ENCODE results near the gene SGK1.
"Not testable (repeated sequence)": the region's sequence is repeated elsewhere in the genome, so short reads cannot be mapped to it uniquely, and the experiment has no call there.

Gene SGK1

GRCh38 chr6:134346932-134347545, 29.1 kb upstream of the SGK1 start:
- H3K4me1 ChIP-seq (ENCODE audit: control insufficient read depth, insufficient read depth, low read length), result peaks cover 27% of the 10 kb centered on the region
- no peak overlapping the region for H3K4me3 ChIP-seq (ENCODE audit: low read length)
- no peak overlapping the region for H3K9ac ChIP-seq (ENCODE audit: low read depth, low read length)
- H3K4me2 ChIP-seq (ENCODE audit: low read length), result peak overlapping the region; percentile 83
- H3K36me3 ChIP-seq (ENCODE audit: insufficient read depth, low read length), result no peaks in the 10 kb centered on the region
- no peaks in the 10 kb centered on the region for H3K27me3 ChIP-seq (ENCODE audit: control insufficient read depth, insufficient read depth, low read length)
- H3K9me3 ChIP-seq (replicated peaks; ENCODE audit: low read length), result no peaks in the 10 kb centered on the region

- H3K9ac ChIP-seq (ENCODE audit: low read depth, low read length), result no peak overlapping the region
- H3K36me3 ChIP-seq (ENCODE audit: insufficient read depth, low read length), result no peaks in the 10 kb centered on the region
- H3K9me3 ChIP-seq (replicated peaks; ENCODE audit: low read length), result no peaks in the 10 kb centered on the region
- no peaks in the 10 kb centered on the region for H3K27me3 ChIP-seq (ENCODE audit: control insufficient read depth, insufficient read depth, low read length)
- H3K4me2 ChIP-seq (ENCODE audit: low read length), result no peak overlapping the region
- no peak overlapping the region for H3K4me3 ChIP-seq (ENCODE audit: low read length)
- peaks cover 20% of the 10 kb centered on the region for H3K4me1 ChIP-seq (ENCODE audit: control insufficient read depth, insufficient read depth, low read length)
Observed at GRCh38 chr6:134345789-134346188, 27.9 kb upstream of the SGK1 start.

- no peak overlapping the region for H3K4me2 ChIP-seq (ENCODE audit: low read length)
- H3K27me3 ChIP-seq (ENCODE audit: control insufficient read depth, insufficient read depth, low read length), result no peaks in the 10 kb centered on the region
- H3K36me3 ChIP-seq (ENCODE audit: insufficient read depth, low read length), result no peaks in the 10 kb centered on the region
- H3K9me3 ChIP-seq (replicated peaks; ENCODE audit: low read length), result no peaks in the 10 kb centered on the region
- H3K4me1 ChIP-seq (ENCODE audit: control insufficient read depth, insufficient read depth, low read length), result peaks cover 9% of the 10 kb centered on the region
- no peak overlapping the region for H3K4me3 ChIP-seq (ENCODE audit: low read length)
- H3K9ac ChIP-seq (ENCODE audit: low read depth, low read length), result no peak overlapping the region
Observed at GRCh38 chr6:134343066-134343465, 25.2 kb upstream of the SGK1 start.

GRCh38 chr6:134341999-134342567, 24.2 kb upstream of the SGK1 start:
- Histone ChIP-seq H3K36me3 (ENCODE audit: insufficient read depth, low read length) (no peaks in the 10 kb centered on the region), H3K27me3 (ENCODE audit: control insufficient read depth, insufficient read depth, low read length) (no peaks in the 10 kb centered on the region), H3K4me3 (ENCODE audit: low read length) (no peak overlapping the region), H3K4me2 (ENCODE audit: low read length) (no peak overlapping the region), H3K9ac (ENCODE audit: low read depth, low read length) (no peak overlapping the region), H3K9me3 (replicated peaks; ENCODE audit: low read length) (no peaks in the 10 kb centered on the region), H3K4me1 (ENCODE audit: control insufficient read depth, insufficient read depth, low read length) (no peaks in the 10 kb centered on the region)

GRCh38 chr6:134340179-134340975, 22.5 kb upstream of the SGK1 start:
- no peak overlapping the region for H3K4me2 ChIP-seq (ENCODE audit: low read length)
- no peaks in the 10 kb centered on the region for H3K36me3 ChIP-seq (ENCODE audit: insufficient read depth, low read length)
- no peaks in the 10 kb centered on the region for H3K4me1 ChIP-seq (ENCODE audit: control insufficient read depth, insufficient read depth, low read length)
- no peaks in the 10 kb centered on the region for H3K9me3 ChIP-seq (replicated peaks; ENCODE audit: low read length)
- no peaks in the 10 kb centered on the region for H3K27me3 ChIP-seq (ENCODE audit: control insufficient read depth, insufficient read depth, low read length)
- no peak overlapping the region for H3K9ac ChIP-seq (ENCODE audit: low read depth, low read length)
- H3K4me3 ChIP-seq (ENCODE audit: low read length), result no peak overlapping the region

GRCh38 chr6:134339216-134339615, 21.3 kb upstream of the SGK1 start:
- H3K9me3 ChIP-seq (replicated peaks; ENCODE audit: low read length), result no peaks in the 10 kb centered on the region
- H3K4me3 ChIP-seq (ENCODE audit: low read length), result no peak overlapping the region
- H3K4me1 ChIP-seq (ENCODE audit: control insufficient read depth, insufficient read depth, low read length), result no peaks in the 10 kb centered on the region
- no peak overlapping the region for H3K4me2 ChIP-seq (ENCODE audit: low read length)
- no peaks in the 10 kb centered on the region for H3K36me3 ChIP-seq (ENCODE audit: insufficient read depth, low read length)
- no peak overlapping the region for H3K9ac ChIP-seq (ENCODE audit: low read depth, low read length)
- H3K27me3 ChIP-seq (ENCODE audit: control insufficient read depth, insufficient read depth, low read length), result no peaks in the 10 kb centered on the region

GRCh38 chr6:134331256-134331655, 13.3 kb upstream of the SGK1 start:
- no peaks in the 10 kb centered on the region for H3K36me3 ChIP-seq (ENCODE audit: insufficient read depth, low read length)
- H3K9ac ChIP-seq (ENCODE audit: low read depth, low read length), result no peak overlapping the region

GRCh38 chr6:134330555-134330954, 12.6 kb upstream of the SGK1 start:
- Histone ChIP-seq H3K9ac (ENCODE audit: low read depth, low read length) (no peak overlapping the region), H3K27me3 (ENCODE audit: control insufficient read depth, insufficient read depth, low read length) (no peaks in the 10 kb centered on the region), H3K4me2 (ENCODE audit: low read length) (no peak overlapping the region), H3K4me3 (ENCODE audit: low read length) (no peak overlapping the region), H3K9me3 (replicated peaks; ENCODE audit: low read length) (no peaks in the 10 kb centered on the region), H3K36me3 (ENCODE audit: insufficient read depth, low read length) (no peaks in the 10 kb centered on the region), H3K4me1 (ENCODE audit: control insufficient read depth, insufficient read depth, low read length) (no peaks in the 10 kb centered on the region)

More at GRCh38 chr6:134331256-134331655, 13.3 kb upstream of the SGK1 start:
- Histone ChIP-seq H3K4me1 (ENCODE audit: control insufficient read depth, insufficient read depth, low read length) (no peaks in the 10 kb centered on the region), H3K9me3 (replicated peaks; ENCODE audit: low read length) (no peaks in the 10 kb centered on the region), H3K4me2 (ENCODE audit: low read length) (no peak overlapping the region), H3K4me3 (ENCODE audit: low read length) (no peak overlapping the region), H3K27me3 (ENCODE audit: control insufficient read depth, insufficient read depth, low read length) (no peaks in the 10 kb centered on the region)

- Histone ChIP-seq H3K4me1 (ENCODE audit: control insufficient read depth, insufficient read depth, low read length) (no peaks in the 10 kb centered on the region), H3K4me3 (ENCODE audit: low read length) (no peak overlapping the region), H3K4me2 (ENCODE audit: low read length) (no peak overlapping the region), H3K36me3 (ENCODE audit: insufficient read depth, low read length) (no peaks in the 10 kb centered on the region), H3K9me3 (replicated peaks; ENCODE audit: low read length) (no peaks in the 10 kb centered on the region), H3K9ac (ENCODE audit: low read depth, low read length) (no peak overlapping the region), H3K27me3 (ENCODE audit: control insufficient read depth, insufficient read depth, low read length) (no peaks in the 10 kb centered on the region)
Observed at GRCh38 chr6:134328792-134329191, 10.9 kb upstream of the SGK1 start.

GRCh38 chr6:134328138-134328537, 10.2 kb upstream of the SGK1 start:
- H3K9ac ChIP-seq (ENCODE audit: low read depth, low read length), result no peak overlapping the region
- H3K4me1 ChIP-seq (ENCODE audit: control insufficient read depth, insufficient read depth, low read length), result no peaks in the 10 kb centered on the region
- no peak overlapping the region for H3K4me3 ChIP-seq (ENCODE audit: low read length)
- no peaks in the 10 kb centered on the region for H3K27me3 ChIP-seq (ENCODE audit: control insufficient read depth, insufficient read depth, low read length)
- H3K36me3 ChIP-seq (ENCODE audit: insufficient read depth, low read length), result no peaks in the 10 kb centered on the region
- no peaks in the 10 kb centered on the region for H3K9me3 ChIP-seq (replicated peaks; ENCODE audit: low read length)
- H3K4me2 ChIP-seq (ENCODE audit: low read length), result no peak overlapping the region

GRCh38 chr6:134326192-134326591, 8.3 kb upstream of the SGK1 start:
- H3K4me1 ChIP-seq (ENCODE audit: control insufficient read depth, insufficient read depth, low read length); H3K4me2 ChIP-seq (ENCODE audit: low read length): not testable (repeated sequence)

More at GRCh38 chr6:134326192-134326591, 8.3 kb upstream of the SGK1 start:
- H3K36me3 ChIP-seq (ENCODE audit: insufficient read depth, low read length); H3K27me3 ChIP-seq (ENCODE audit: control insufficient read depth, insufficient read depth, low read length); H3K9me3 ChIP-seq (replicated peaks; ENCODE audit: low read length); H3K4me3 ChIP-seq (ENCODE audit: low read length); H3K9ac ChIP-seq (ENCODE audit: low read depth, low read length): not testable (repeated sequence)

Data from skeletal muscle satellite cell (primary cell).